OCI-LY1 (cell line): ENCODE results near the gene MDC1.
"Not testable (repeated sequence)": the region's sequence is repeated elsewhere in the genome, so short reads cannot be mapped to it uniquely, and the experiment has no call there.

ENCODE experiments used
- H2AFZ ChIP-seq: fragments of 200-600 bp; sonication (generic), shearing (Covaris generic); 2 replicates; pipeline ENCODE4 v1.6.0; 2014; ENCODE audit warnings: antibody characterized with exemption, mild to moderate bottlenecking, low read length
- H3F3A ChIP-seq: fragments of 200-600 bp; sonication (generic), shearing (Covaris generic); 2 replicates; pipeline ENCODE4 v1.6.0; 2014; ENCODE audit warnings: mild to moderate bottlenecking, antibody characterized with exemption, low read length, moderate library complexity; ENCODE audit not compliant: insufficient read depth
- H3K27ac ChIP-seq: fragments of 200-600 bp; sonication (generic); 2 replicates; pipeline ENCODE4 v1.5.1; 2014; ENCODE audit warnings: low read length, mixed run types, mild to moderate bottlenecking, low read depth; ENCODE audit not compliant: poor library complexity, severe bottlenecking
- H3K27me3 ChIP-seq: fragments of 200-600 bp; sonication (generic); 2 replicates; pipeline ENCODE4 v1.6.0; 2014; ENCODE audit warnings: antibody characterized with exemption, mild to moderate bottlenecking, low read length, moderate library complexity; ENCODE audit not compliant: insufficient read depth
- H3K36me3 ChIP-seq: fragments of 200-600 bp; sonication (generic); 2 replicates; pipeline ENCODE4 v1.6.1; 2014; ENCODE audit warnings: mild to moderate bottlenecking, antibody characterized with exemption, low read length, moderate library complexity, mixed read lengths; ENCODE audit not compliant: insufficient read depth
- H3K4me1 ChIP-seq: fragments of 200-600 bp; sonication (generic); 2 replicates; pipeline ENCODE4 v1.5.1; 2014; ENCODE audit warnings: mild to moderate bottlenecking, low read length, moderate library complexity; ENCODE audit not compliant: insufficient read depth, severe bottlenecking
- H3K4me2 ChIP-seq: fragments of 200-600 bp; sonication (generic), shearing (Covaris generic); 2 replicates; pipeline ENCODE4 v1.6.1; 2014; ENCODE audit warnings: low read length
- H3K4me3 ChIP-seq: fragments of 200-600 bp; sonication (generic); 2 replicates; pipeline ENCODE4 v1.5.1; 2014; ENCODE audit warnings: low read length, low read depth, mild to moderate bottlenecking, mixed read lengths; ENCODE audit not compliant: poor library complexity, severe bottlenecking
- H3K79me2 ChIP-seq: fragments of 200-600 bp; shearing (Covaris generic); 2 replicates; pipeline ENCODE4 v1.6.1; 2016; ENCODE audit warnings: mixed run types, low read length, mixed read lengths; ENCODE audit not compliant: insufficient read depth
- H3K9ac ChIP-seq: fragments of 200-600 bp; sonication (generic), shearing (Covaris generic); 2 replicates; pipeline ENCODE4 v1.6.1; 2014; ENCODE audit warnings: mild to moderate bottlenecking, low read length, mixed read lengths
- H3K9me2 ChIP-seq: fragments of 200-600 bp; sonication (generic), shearing (Covaris generic); 2 replicates; pipeline ENCODE4 v1.6.1; 2014; ENCODE audit warnings: low read depth, mild to moderate bottlenecking, low read length, mixed read lengths
- H3K9me3 ChIP-seq: fragments of 200-600 bp; shearing (Covaris generic); 2 replicates; pipeline ENCODE4 v1.6.1; 2014; ENCODE audit warnings: low read length, mixed read lengths
- H4K20me1 ChIP-seq: fragments of 200-600 bp; sonication (generic), shearing (Covaris generic); 2 replicates; pipeline ENCODE4 v1.6.0; 2016; ENCODE audit warnings: mild to moderate bottlenecking, low read length; ENCODE audit not compliant: insufficient read depth
- EZH2 ChIP-seq: fragments of 200-600 bp; sonication (generic), shearing (Covaris generic); IDR thresholded peaks from 2 replicates; pipeline ENCODE4 v1.8.0; 2017; ENCODE audit warnings: borderline replicate concordance, mixed run types, mild to moderate bottlenecking, antibody characterized with exemption, low read length, moderate library complexity, mixed read lengths
- TF ChIP-seq, protein P1 (sequence below): fragments of 200-600 bp; sonication (generic), shearing (Covaris generic); IDR thresholded peaks from 2 replicates; pipeline ENCODE4 v1.5.1; 2017; ENCODE audit warnings: mild to moderate bottlenecking, antibody characterized with exemption, low read length, moderate library complexity, mixed read lengths

MDC1 gene

DNA sequence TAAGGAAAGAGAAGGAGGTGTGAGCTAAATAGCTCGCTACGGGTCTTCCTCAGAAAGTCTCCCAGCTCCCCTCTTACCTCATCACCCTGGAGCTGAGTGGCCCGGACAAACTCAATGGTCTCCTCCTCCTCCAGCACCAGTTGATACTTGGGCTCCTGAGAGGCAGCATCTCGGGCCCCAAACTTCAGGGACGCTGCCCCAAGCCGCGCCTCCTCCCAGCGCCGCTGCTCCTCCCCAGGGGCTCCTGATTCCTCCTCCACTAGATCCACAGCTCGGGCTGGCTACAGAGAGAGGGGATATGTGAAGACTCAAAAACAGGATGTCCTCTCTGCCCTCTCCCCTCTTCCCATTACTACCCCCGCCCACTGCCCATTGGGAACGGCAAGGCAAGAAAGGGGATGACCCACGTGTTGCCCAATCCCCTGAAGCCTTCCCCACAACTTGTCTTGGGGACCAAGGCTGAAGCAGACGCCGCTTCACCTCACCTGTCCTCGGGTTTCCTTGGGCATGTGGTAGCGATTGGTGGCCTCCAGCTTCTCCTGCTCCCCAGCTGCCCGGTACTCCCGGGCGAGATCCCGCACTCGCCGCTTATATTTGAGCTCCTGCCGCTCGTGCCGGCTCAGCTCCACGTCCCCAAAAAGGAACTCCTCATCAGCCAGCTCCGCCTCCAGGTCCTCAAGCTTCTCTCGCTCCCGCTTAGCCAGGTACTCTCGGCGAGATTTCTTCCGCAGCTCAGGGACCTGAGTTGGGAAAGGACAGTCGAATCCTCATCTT, 51.9 kb downstream of the MDC1 start:
- H3K9ac ChIP-seq: no peak overlapping the region
- TF ChIP-seq, protein P1, sequence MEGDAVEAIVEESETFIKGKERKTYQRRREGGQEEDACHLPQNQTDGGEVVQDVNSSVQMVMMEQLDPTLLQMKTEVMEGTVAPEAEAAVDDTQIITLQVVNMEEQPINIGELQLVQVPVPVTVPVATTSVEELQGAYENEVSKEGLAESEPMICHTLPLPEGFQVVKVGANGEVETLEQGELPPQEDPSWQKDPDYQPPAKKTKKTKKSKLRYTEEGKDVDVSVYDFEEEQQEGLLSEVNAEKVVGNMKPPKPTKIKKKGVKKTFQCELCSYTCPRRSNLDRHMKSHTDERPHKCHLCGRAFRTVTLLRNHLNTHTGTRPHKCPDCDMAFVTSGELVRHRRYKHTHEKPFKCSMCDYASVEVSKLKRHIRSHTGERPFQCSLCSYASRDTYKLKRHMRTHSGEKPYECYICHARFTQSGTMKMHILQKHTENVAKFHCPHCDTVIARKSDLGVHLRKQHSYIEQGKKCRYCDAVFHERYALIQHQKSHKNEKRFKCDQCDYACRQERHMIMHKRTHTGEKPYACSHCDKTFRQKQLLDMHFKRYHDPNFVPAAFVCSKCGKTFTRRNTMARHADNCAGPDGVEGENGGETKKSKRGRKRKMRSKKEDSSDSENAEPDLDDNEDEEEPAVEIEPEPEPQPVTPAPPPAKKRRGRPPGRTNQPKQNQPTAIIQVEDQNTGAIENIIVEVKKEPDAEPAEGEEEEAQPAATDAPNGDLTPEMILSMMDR: no peak
- TF ChIP-seq EZH2: no peak
- no peaks in the 10 kb centered on the region for H3K4me1 ChIP-seq
- no peaks in the 10 kb centered on the region for H3K9me3 ChIP-seq
- no peaks in the 10 kb centered on the region for H3F3A ChIP-seq
- peaks cover 76% of the 10 kb centered on the region for H3K36me3 ChIP-seq
- H3K79me2 ChIP-seq: no peaks in the 10 kb centered on the region
- H3K27me3 ChIP-seq: no peaks in the 10 kb centered on the region
- H3K4me2 ChIP-seq: no peak overlapping the region
- H3K4me3 ChIP-seq: no peak overlapping the region
- no peak overlapping the region for H2AFZ ChIP-seq
- no peaks in the 10 kb centered on the region for H4K20me1 ChIP-seq
- H3K9me2 ChIP-seq: no peaks in the 10 kb centered on the region
- no peak overlapping the region for H3K27ac ChIP-seq

DNA sequence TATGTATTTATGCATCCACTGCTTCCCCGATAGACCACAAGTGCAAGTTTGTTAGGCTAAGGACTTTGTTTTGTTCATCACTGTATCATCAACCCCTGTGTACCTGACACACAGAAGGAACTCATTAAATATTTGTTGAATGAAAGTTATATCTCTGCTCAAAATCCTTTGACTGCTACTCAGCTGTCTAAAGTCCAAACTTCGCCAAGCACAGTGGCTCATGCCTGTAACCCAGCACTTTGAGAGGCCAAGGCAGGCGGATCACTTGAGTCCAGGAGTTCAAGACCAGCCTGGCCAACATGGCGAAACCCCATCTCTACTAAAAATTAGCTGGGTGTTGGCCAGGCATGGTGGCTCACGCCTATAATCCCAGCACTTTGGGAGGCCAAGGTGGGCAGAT, 59.2 kb downstream of the MDC1 start:
- H3K27me3 ChIP-seq, H3K9me2 ChIP-seq, H3K9me3 ChIP-seq, H4K20me1 ChIP-seq, H3K4me3 ChIP-seq, H3K27ac ChIP-seq, H3K9ac ChIP-seq, H2AFZ ChIP-seq, H3K4me2 ChIP-seq, H3K79me2 ChIP-seq, H3K4me1 ChIP-seq, H3F3A ChIP-seq: not testable (repeated sequence)
- peaks cover 83% of the 10 kb centered on the region for H3K36me3 ChIP-seq

DNA sequence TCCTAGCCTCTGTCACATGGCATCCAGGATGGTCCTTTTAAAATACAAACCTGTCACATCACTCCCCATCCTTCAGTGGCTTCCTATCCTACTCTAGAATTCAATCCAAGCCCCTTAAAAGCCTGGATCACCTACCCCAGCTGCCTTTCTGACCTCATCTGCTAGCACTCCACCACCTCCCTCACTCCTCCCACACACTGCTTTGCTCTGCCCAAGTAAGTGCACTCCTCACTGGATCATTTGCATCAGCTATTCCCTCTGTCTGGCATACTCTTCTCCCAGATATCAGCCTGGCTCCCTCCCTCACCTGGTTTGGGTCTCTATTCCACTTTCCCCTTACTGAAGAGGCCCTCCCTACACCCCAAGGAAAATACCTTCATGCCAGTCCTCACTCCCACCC, 59.6 kb downstream of the MDC1 start:
- Histone ChIP-seq H3K79me2 (no peaks in the 10 kb centered on the region), H3K4me1 (no peaks in the 10 kb centered on the region), H4K20me1 (no peaks in the 10 kb centered on the region), H2AFZ (no peak overlapping the region), H3K4me3 (no peak overlapping the region), H3K27me3 (no peaks in the 10 kb centered on the region), H3K27ac (no peak overlapping the region), H3K9me2 (no peaks in the 10 kb centered on the region), H3K4me2 (no peak overlapping the region), H3K9me3 (no peaks in the 10 kb centered on the region), H3K9ac (no peak overlapping the region), H3F3A (no peaks in the 10 kb centered on the region), H3K36me3 (peaks cover 83% of the 10 kb centered on the region)
- TF ChIP-seq, protein P1: no peak

DNA sequence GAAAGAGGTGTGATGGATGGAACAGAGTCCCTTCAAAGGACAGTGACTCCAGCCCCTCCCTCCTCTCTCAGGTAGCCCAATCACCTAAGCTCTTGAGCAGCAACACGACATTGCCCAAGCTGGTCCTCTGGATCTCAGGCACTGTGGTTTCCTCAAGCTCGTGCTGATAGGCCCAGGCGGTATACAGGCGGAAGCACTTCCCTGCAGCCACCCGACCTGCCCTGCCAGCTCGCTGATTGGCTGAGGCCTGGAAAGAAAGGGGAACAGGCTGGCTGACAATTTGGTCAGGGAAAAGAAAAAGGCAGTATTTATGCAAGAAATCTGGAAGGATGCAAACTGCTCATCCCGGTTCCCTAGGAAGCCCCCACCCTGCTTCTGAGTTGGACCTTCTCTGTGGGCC, 60.6 kb downstream of the MDC1 start:
- Histone ChIP-seq H3K27me3 (no peaks in the 10 kb centered on the region), H3K36me3 (peaks cover 83% of the 10 kb centered on the region), H4K20me1 (no peaks in the 10 kb centered on the region), H3K4me2 (no peak overlapping the region), H3K4me3 (no peak overlapping the region), H3K79me2 (no peaks in the 10 kb centered on the region), H3K9me3 (no peaks in the 10 kb centered on the region), H3F3A (no peaks in the 10 kb centered on the region), H3K4me1 (no peaks in the 10 kb centered on the region), H3K9ac (no peak overlapping the region), H3K27ac (no peak overlapping the region), H2AFZ (no peak overlapping the region), H3K9me2 (no peaks in the 10 kb centered on the region)
- TF ChIP-seq, protein P1: no peak
- TF ChIP-seq EZH2: no peak
